Vagina (tissue), 2 donors: ENCODE results near the gene SDCCAG8.

Experiments used
- POLR2A ChIP-seq, 2 donors: fragments of 450-650 bp; IDR thresholded peaks; one replicate each; pipeline ENCODE4 v1.6.1; 2017; ENCODE audit warnings: antibody characterized with exemption in 2 of 2, mild to moderate bottlenecking in 2 of 2, moderate library complexity in 2 of 2
- POLR2AphosphoS5 ChIP-seq, 2 donors: sonication (generic); formaldehyde crosslinking; IDR thresholded peaks; one replicate each; pipeline ENCODE4 v1.9.0; 2017; ENCODE audit warnings: antibody characterized with exemption in 2 of 2, mild to moderate bottlenecking in 2 of 2, low read depth in 1 of 2; ENCODE audit not compliant: insufficient read depth in 1 of 2
- TF ChIP-seq, protein P1 (sequence below), 3 experiments: fragments of 450-650 bp in 2 of 3; fragments of 200-600 bp in 1 of 3; sonication (generic) in 1 of 3; IDR thresholded peaks; one replicate each; pipeline ENCODE4 v1.5.1; 2017 to 2019; ENCODE audit warnings: antibody characterized with exemption in 3 of 3, mild to moderate bottlenecking in 2 of 3, moderate library complexity in 2 of 3

DNA sequence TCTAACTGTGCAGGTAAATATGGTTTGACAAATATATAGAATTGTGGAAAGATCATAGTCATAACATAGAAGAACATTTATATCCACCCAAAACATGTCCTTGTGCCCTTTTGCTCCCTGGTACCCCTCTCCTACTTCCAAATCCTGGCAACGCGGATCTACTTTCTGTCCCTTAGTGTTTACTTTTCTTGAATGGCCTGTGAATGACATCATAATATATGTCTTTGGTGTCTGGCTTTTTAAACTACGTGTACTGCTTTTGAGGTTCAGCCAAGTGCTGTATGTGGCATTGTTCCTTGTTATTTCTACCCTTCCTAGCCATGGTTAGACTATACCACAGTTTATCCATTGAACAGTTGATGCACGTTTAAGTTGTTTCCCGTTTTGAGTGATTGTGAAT, 155.6 kb downstream of the SDCCAG8 start:
- TF ChIP-seq, protein P1, sequence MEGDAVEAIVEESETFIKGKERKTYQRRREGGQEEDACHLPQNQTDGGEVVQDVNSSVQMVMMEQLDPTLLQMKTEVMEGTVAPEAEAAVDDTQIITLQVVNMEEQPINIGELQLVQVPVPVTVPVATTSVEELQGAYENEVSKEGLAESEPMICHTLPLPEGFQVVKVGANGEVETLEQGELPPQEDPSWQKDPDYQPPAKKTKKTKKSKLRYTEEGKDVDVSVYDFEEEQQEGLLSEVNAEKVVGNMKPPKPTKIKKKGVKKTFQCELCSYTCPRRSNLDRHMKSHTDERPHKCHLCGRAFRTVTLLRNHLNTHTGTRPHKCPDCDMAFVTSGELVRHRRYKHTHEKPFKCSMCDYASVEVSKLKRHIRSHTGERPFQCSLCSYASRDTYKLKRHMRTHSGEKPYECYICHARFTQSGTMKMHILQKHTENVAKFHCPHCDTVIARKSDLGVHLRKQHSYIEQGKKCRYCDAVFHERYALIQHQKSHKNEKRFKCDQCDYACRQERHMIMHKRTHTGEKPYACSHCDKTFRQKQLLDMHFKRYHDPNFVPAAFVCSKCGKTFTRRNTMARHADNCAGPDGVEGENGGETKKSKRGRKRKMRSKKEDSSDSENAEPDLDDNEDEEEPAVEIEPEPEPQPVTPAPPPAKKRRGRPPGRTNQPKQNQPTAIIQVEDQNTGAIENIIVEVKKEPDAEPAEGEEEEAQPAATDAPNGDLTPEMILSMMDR (IDR thresholded peaks at IDR 0.05), result no peak
- TF ChIP-seq POLR2AphosphoS5 (IDR thresholded peaks at IDR 0.05; ENCODE audit: insufficient read depth in 1 of 2, low read depth in 1 of 2), result no peak
- TF ChIP-seq POLR2A (IDR thresholded peaks at IDR 0.05), result no peak
